Esophagus squamous epithelium (tissue), 4 donors: ENCODE measurements around the gene ARHGDIA.
A peak's percentile ranks its signal among the peaks of the same experiment; 100 is the strongest.

Source experiments
- POLR2A ChIP-seq, 4 donors: fragments of 450-650 bp; IDR thresholded peaks; one replicate each; pipeline ENCODE4 v1.6.1; 2017; ENCODE audit warnings: antibody characterized with exemption in 4 of 4, mild to moderate bottlenecking in 4 of 4, moderate library complexity in 3 of 4
- TF ChIP-seq, protein P1 (sequence below), 6 experiments: fragments of 450-650 bp in 4 of 6; fragments of 200-600 bp in 2 of 6; sonication (generic) in 2 of 6; IDR thresholded peaks; one replicate each; pipeline ENCODE4 v1.5.1; 2016 to 2019; ENCODE audit warnings: antibody characterized with exemption in 6 of 6, mild to moderate bottlenecking in 4 of 6, moderate library complexity in 4 of 6

GRCh38 chr17:81869221-81870130 lies 1.7 kb downstream of the ARHGDIA start:
- no peak for TF ChIP-seq POLR2A (IDR thresholded peaks at IDR 0.05)
- TF ChIP-seq, protein P1, sequence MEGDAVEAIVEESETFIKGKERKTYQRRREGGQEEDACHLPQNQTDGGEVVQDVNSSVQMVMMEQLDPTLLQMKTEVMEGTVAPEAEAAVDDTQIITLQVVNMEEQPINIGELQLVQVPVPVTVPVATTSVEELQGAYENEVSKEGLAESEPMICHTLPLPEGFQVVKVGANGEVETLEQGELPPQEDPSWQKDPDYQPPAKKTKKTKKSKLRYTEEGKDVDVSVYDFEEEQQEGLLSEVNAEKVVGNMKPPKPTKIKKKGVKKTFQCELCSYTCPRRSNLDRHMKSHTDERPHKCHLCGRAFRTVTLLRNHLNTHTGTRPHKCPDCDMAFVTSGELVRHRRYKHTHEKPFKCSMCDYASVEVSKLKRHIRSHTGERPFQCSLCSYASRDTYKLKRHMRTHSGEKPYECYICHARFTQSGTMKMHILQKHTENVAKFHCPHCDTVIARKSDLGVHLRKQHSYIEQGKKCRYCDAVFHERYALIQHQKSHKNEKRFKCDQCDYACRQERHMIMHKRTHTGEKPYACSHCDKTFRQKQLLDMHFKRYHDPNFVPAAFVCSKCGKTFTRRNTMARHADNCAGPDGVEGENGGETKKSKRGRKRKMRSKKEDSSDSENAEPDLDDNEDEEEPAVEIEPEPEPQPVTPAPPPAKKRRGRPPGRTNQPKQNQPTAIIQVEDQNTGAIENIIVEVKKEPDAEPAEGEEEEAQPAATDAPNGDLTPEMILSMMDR (IDR thresholded peaks at IDR 0.05), result peak; percentile 76 to 90 (median 85)
